HG03045 (cell line): ENCODE data around the gene AGAP5.

ENCODE experiments used
- ATAC-seq: cut with Tn5 transposase; IDR thresholded peaks from one replicate; pipeline ENCODE4 v1.9.1; 2021; ENCODE audit warnings: mild to moderate bottlenecking, moderate library complexity; ENCODE audit not compliant: unreplicated experiment

Gene AGAP5

GRCh38 chr10:73634421-73634820 is 63.5 kb downstream of the AGAP5 start:
- ATAC-seq, result no peak

GRCh38 chr10:73629165-73629564 is 68.7 kb downstream of the AGAP5 start:
- ATAC-seq, result no peak

- no peak for ATAC-seq
Observed at GRCh38 chr10:73628405-73628804, 69.5 kb downstream of the AGAP5 start.

GRCh38 chr10:73627300-73627699 is 70.6 kb downstream of the AGAP5 start:
- no peak for ATAC-seq

GRCh38 chr10:73625884-73626752 is 71.8 kb downstream of the AGAP5 start:
- ATAC-seq, result peak; percentile 95

- peak; percentile 41 for ATAC-seq
Observed at GRCh38 chr10:73625004-73625883, 72.7 kb downstream of the AGAP5 start.
